Thoracic aorta (tissue), 2 donors: Measurements from ENCODE around the gene CCDC144A. TPM values are rescaled to one million over a fixed set of nuclear protein-coding genes. Genes with fewer than 3 reads are reported as not detected.
"Not testable (repeated sequence)": the region's sequence is repeated elsewhere in the genome, so short reads cannot be mapped to it uniquely, and the experiment has no call there.

Source experiments
- ATAC-seq: fragments of 150-250 bp; one replicate; pipeline ENCODE4 v1.8.0; 2017; ENCODE audit warnings: low read depth; ENCODE audit not compliant: insufficient number of reproducible peaks, low FRiP score
- DNase-seq: peaks from one replicate; pipeline ENCODE4 v3.0.0-alpha.2; 2020; ENCODE audit warnings: low spot score
- H3K27ac ChIP-seq, 2 donors: fragments of 200-600 bp; sonication (generic); 1 replicate in 1 of 2; 2 replicates in 1 of 2; pipeline ENCODE4 v1.5.1; 2016; ENCODE audit warnings: mild to moderate bottlenecking in 2 of 2, moderate library complexity in 2 of 2
- H3K27me3 ChIP-seq: fragments of 200-600 bp; sonication (generic); replicated peaks from 2 replicates; pipeline ENCODE4 v1.6.0; 2016; ENCODE audit warnings: mild to moderate bottlenecking; ENCODE audit not compliant: insufficient read depth
- H3K36me3 ChIP-seq: fragments of 200-600 bp; sonication (generic); one replicate; pipeline ENCODE4 v1.5.1; 2016
- H3K4me1 ChIP-seq, 2 donors: fragments of 200-600 bp; sonication (generic); 1 replicate in 1 of 2; 2 replicates in 1 of 2; pipeline versions ENCODE4 v1.5.1 to v1.6.0; 2016; ENCODE audit warnings: low read depth in 2 of 2, mild to moderate bottlenecking in 1 of 2; ENCODE audit not compliant: control insufficient read depth in 1 of 2
- H3K4me3 ChIP-seq: fragments of 200-600 bp; sonication (generic); 2 replicates; pipeline ENCODE4 v1.5.1; 2016; ENCODE audit warnings: mild to moderate bottlenecking
- H3K9me3 ChIP-seq: fragments of 200-600 bp; sonication (generic); 2 replicates; pipeline ENCODE4 v1.5.1; 2016
- total RNA-seq, 2 donors: library from RNA; depleted of rRNA; stranded (reverse); fragments of >200 nt; gene quantifications; one replicate each; pipeline versions ENCODE4 v1.1.0 to v1.2.3, GENCODE V29; 2016
- TF ChIP-seq, protein P1 (sequence below): fragments of 200-600 bp; sonication (generic); IDR thresholded peaks from one replicate; pipeline ENCODE4 v1.5.1; 2019; ENCODE audit warnings: antibody characterized with exemption

Gene CCDC144A
- total RNA-seq, 2 donors from 2014 or later, result 6.5 to 36.3 TPM

DNA sequence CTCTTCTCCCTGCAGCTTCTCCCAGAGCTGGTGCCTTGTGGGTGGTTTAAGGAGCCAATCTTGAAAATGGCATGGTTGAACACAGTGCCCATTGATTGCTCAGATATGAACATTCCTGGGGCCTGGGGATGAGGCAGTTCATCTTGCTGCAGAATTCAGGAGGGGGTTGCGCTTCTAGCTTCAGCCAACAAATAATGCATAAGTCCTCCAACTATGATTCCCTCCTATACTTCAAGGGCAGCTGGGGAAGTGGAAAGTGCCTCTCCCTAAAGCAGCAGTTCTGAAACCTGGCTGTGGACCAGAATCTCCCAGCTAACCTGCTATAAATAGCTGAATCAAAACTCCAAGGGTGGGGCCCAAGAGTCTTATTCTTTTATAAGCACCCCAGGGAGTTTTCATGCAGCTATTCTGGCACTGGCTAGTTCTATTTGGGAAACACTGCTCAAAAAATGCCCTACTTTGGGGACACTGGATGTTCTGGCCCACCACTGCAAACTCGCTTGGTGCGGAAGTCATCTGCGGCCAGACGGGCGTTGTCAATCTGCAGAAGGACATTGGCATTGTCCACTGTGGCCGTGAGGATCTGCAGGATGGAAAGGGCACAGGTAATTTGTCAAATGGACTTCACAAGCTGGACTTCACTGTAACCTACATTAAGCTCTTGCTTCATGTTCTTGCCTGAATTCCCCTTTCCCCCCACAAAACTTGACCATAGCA lies 130.3 kb downstream of the CCDC144A start:
- Histone ChIP-seq H3K27ac (peak overlapping the region; percentile 12 to 36), H3K9me3 (no peaks in the 10 kb centered on the region), H3K4me1 (peaks cover 16 to 28% of the 10 kb centered on the region in 2 donors), H3K27me3 (no peaks in the 10 kb centered on the region), H3K4me3 (peak overlapping the region; percentile 35), H3K36me3 (no peaks in the 10 kb centered on the region)
- TF ChIP-seq, protein P1, sequence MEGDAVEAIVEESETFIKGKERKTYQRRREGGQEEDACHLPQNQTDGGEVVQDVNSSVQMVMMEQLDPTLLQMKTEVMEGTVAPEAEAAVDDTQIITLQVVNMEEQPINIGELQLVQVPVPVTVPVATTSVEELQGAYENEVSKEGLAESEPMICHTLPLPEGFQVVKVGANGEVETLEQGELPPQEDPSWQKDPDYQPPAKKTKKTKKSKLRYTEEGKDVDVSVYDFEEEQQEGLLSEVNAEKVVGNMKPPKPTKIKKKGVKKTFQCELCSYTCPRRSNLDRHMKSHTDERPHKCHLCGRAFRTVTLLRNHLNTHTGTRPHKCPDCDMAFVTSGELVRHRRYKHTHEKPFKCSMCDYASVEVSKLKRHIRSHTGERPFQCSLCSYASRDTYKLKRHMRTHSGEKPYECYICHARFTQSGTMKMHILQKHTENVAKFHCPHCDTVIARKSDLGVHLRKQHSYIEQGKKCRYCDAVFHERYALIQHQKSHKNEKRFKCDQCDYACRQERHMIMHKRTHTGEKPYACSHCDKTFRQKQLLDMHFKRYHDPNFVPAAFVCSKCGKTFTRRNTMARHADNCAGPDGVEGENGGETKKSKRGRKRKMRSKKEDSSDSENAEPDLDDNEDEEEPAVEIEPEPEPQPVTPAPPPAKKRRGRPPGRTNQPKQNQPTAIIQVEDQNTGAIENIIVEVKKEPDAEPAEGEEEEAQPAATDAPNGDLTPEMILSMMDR, result no peak
- DNase-seq, result no peak
- peak; percentile 85 for ATAC-seq

DNA sequence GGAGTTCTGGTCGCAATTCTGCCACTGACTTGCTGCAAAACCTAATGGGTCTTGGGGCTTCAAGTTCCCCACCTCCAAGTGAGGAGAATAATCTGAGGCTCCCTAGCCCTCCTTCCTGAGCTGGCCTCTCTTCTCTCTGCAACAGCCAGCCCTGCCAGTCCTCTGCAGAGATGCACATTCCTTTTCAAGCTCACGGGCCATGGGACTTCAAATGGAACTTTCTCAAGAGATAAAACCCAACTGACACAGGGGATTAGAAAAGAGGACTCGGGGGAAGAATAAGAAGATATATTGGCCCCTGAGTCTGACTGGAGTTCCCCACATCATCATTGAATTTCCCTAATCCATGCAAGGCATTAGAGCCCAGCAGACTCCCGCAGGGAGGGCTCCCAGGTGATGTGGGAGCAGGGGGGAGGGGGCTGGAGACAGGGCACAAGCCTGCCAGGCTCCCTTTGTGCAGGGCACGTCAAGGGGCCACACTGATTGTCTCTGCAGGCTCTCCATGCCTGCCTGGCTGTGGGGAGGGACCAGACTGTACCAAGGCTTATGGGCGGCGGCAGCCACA lies 131.0 kb downstream of the CCDC144A start:
- Histone ChIP-seq H3K36me3 (no peaks in the 10 kb centered on the region), H3K9me3 (no peaks in the 10 kb centered on the region), H3K4me1 (peaks cover 16 to 28% of the 10 kb centered on the region in 2 donors), H3K27ac (peak overlapping the region; percentile 12 to 36), H3K27me3 (no peaks in the 10 kb centered on the region), H3K4me3 (no peak overlapping the region)
- DNase-seq, result no peak
- TF ChIP-seq, protein P1, result no peak
- ATAC-seq, result no peak

DNA sequence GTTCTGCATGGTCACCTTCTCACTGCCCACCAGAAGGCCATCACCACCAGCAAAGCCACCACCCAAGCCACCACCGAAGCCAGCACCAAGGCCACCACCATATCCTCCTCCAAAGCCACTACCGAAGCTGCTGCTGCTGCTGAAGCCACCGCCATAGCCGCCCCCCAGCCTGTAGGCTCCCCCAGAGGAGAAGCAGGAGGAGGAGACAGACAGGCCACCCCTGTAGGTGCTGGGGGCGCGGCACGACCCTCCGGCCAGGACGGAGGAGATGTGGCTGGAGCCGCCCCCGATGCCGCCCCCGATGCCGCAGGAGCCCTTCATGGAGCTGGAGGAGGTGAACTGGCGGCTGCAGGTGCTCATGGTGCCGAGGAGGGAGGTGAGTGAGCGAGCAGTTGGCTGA lies 132.1 kb downstream of the CCDC144A start:
- DNase-seq, ATAC-seq, H3K27ac ChIP-seq, H3K4me3 ChIP-seq, H3K9me3 ChIP-seq, H3K36me3 ChIP-seq, H3K27me3 ChIP-seq: not testable (repeated sequence)
- peaks cover 16 to 28% of the 10 kb centered on the region in 2 donors for H3K4me1 ChIP-seq

DNA sequence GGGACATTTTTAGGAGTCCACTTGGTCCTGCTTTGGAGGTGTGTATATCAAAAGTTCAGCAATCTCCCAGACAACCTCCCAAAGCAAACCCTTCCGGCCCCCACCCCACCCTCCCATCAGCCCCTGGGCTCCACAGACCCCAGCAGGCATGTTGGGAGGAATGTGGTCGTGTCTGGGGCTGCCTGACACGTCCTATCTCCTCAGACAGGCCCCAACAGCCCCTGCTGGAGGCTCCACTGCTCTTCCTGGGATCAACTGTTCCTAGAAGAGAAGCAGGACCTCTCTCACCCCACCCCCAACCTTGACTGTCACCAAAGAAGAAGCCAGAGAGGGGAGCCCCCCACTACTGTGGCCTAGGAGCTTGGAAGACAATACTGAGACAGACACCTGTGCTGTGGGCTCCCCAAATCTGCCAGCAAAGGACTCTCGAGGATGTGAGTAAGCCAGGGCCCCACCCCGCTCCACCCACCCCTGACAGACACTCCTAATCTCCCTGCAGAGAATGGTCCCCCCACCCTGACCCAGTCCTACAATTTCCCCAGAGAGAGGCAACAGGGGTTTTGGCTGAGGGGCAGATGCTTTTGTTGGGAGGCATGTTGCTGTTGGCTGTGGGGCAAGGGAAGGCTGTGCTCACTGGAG lies 133.8 kb downstream of the CCDC144A start:
- not testable (repeated sequence) for H3K9me3 ChIP-seq, DNase-seq, H3K27me3 ChIP-seq, ATAC-seq, H3K4me3 ChIP-seq, H3K27ac ChIP-seq, H3K36me3 ChIP-seq
- H3K4me1 ChIP-seq, result peaks cover 16 to 25% of the 10 kb centered on the region in 2 donors

Other genes with a start within 250 kb of the CCDC144A start
- gene LRRC75A, start 198.0 kb upstream of the CCDC144A start, total RNA-seq, result 1 to 10 TPM; 3.7 to 4.0 TPM
- 1 to 10 TPM; 2.6 to 5.9 TPM for gene ZNF287, start 121.0 kb upstream of the CCDC144A start, total RNA-seq
- gene ZNF624, start 36.4 kb upstream of the CCDC144A start, total RNA-seq, result 1 to 10 TPM; 2.0 to 3.0 TPM